ENCODE data around the gene SH3BP2.

DNA sequence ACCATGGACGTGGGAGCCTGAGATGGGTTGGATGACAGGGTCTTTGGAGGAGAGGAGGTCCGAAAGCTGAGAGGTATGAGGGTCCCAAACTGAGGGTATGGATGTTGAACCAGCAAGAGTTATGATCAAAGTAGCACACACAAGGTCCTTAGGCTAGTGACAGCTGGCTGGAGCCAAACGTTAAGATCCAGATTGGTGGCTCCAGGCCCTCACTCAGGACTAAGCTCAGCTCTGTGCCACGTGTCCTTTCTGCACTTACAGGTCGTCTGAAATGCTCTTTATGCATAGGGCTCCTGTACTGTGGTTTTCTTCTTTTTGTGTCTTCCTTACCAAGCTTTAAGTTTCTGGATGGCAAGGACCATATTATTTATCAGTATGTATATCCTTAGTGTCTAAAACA is 86.1 kb downstream of the SH3BP2 start:
- TF ChIP-seq POLR2A (IDR thresholded peaks at IDR 0.05) (no peak), EP300 (IDR thresholded peaks at IDR 0.05; ENCODE audit: low read depth) (no peak), CTCF (IDR thresholded peaks at IDR 0.05) (no peak), POLR2AphosphoS5 (IDR thresholded peaks at IDR 0.05) (no peak)

All from transverse colon (tissue), 4 donors.